ENCODE results near the gene ZCCHC3. TPM values are rescaled to one million over a fixed set of nuclear protein-coding genes. Genes with fewer than 3 reads are reported as not detected.

The ZCCHC3 gene
- polyA plus RNA-seq, 10 donors, result 24.6 to 40.1 (median 31.3) TPM

DNA sequence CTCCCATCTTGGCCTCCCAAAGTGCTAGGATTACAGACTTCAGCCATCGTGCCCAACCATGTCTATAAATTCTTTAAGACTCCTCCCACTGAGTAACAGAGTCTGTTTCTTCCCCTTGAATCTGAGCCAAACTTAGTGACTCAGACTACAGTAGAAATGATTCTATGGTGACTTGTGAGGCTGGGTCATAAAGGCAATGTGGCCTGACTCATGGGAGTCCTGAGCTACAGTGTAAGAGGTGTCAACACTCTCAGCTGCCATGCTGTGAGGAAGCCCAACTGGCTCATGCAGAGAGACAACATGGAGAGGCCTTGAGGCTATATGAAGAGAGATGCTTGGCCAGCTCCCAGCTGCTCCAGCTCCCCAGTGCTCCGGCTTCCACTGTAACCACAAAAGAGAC, 44.3 kb downstream of the ZCCHC3 start:
- DNase-seq, result peak in 1 of 3 donors; percentile 76

DNA sequence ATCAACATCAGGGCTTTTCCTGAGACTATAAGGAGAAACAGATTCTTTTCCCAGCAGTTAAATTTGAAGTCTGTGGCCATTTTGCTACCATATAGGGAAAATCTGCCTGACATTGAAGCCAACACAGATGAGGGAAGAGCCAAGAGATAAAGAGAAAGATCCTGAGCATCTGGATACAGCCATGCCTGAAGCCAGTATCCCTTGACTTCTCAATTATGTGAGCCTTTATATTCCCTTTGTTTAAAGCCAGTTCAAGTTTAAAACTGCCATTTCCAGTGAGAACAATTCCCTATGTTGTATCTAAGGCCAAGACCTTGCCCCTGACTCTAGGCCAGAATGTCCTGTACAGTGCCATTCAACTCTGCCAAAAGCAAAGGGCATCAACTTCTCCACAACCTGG, 45.7 kb downstream of the ZCCHC3 start:
- DNase-seq, result no peak

DNA sequence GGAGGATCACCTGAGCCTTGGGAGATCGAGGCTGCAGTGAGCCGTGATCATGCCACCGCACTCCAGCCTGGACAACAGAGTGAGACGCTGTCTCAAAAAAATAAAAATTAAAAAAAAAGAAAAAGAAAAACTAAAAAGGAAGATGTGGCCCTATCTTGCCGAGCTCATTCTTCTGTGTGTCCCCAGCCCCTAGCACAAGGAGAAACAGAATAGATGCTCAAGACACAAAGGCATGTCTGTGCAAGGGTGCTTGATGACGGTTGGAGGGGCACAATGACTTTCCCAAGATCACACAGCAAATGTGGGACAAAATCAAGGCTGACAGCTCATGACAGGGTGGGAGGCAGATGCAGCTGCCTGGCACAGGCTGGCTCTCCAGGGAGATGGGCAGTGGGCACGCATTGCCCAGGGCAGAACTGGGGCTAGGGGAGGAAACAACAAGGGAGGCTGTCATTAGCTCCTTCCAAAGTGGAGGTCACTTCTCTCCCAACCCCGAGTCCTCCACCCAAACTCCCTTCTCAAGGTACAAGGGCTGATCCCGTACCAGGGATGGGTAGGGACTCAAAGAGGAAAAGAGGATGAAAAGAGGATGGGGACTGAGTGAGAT, 48.8 kb downstream of the ZCCHC3 start:
- DNase-seq, result no peak

DNA sequence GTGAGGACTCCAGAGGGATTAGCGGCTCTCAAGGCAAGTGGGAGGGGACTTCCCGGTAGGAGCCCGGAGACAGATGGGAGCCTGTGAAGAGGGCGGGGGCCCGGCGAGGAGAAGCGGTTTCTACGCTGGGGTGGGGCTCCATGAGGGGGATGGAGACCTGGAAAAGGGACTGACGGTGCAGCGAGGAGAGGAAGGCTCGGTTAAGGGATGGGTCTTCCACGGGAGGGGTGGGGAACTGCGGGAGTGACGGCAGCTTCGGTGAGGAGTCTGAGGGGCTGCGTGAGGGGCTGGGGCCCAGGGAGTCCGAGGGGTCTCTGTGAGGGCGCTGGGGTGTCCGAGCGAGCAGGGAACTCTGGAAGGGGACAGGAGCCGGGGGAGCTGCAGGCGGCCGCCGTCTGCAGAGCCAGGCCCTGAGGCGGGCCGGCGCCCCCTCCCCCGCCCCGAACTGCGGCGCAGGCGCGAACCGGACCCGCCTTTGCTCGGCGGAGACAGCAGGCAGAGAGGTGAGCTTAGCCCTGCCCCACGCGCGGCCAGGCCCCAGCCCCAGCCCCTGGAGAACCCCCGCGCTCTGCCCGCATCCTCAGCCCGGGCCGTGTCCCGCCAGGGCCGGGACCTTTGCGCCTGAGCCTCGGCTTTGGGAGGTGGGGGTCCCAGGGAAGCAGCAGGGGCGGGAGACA, 49.4 kb downstream of the ZCCHC3 start, which contains the start of gene NRSN2:
Gene NRSN2 (plus strand): TSS at position 472 of the 677 bp plus-strand sequence. CDS start 2,533 bp downstream, outside the sequence.
- peak; percentile 66 to 89 (median 76) for DNase-seq

DNA sequence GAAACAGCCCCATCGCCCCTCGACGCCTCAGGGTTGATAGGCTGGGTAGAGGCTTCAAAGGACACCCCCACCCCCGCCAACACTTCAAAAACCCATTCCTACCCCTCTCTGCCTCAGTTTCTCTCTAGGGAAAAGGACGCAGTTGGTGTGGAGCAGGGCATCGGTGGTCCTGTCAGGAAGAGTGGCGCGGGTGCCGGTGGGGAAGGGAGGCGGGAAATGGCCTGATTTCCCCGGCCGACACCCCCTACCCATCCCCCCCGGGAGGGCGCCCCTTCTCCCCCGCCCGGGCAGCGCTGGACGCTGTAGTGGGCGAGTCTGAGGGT, 49.9 kb downstream of the ZCCHC3 start:
- DNase-seq, result no peak

DNA sequence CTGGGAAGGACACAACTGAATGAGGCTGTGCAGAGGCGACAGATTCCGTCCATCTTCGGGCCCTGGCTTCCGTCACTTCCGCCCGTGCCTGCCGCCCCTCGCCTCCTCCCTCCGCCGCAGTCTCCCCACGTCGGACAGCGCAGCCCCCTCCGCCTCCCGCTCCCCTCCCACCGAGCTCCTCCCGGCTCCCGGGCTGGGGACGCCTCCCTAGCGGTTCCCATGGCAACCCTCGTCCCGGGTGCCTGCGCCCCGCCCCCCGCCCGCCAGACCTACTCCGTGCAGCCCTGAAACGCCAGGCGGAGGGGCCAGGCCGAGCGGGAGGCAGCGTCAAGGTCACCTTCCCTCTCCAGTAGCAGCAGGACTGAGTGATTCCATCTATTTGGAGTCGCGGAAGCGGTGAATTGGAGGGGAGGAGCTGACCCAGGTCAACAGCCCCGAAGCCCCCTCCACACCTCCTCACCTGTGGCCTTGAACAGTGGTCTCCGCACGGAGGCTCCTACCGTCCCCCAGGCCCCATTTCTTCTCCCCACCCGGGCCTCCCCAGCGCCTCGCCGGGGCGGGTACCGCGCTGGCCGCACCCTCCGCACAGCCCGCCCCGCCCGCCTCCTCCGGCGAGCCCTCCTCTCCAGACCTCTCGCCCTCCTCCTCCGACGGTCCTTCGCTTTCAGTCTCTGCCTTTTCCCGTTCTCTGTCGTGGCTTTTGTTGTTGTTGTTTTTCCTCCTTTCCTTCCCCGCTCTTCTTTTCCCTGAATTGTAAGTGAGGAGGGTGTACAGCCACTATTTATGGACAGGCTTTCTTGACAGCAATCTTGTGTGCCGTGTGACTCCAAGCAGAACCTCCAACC, 50.5 kb downstream of the ZCCHC3 start:
- DNase-seq, result peak; percentile 94 to 98 (median 94)

DNA sequence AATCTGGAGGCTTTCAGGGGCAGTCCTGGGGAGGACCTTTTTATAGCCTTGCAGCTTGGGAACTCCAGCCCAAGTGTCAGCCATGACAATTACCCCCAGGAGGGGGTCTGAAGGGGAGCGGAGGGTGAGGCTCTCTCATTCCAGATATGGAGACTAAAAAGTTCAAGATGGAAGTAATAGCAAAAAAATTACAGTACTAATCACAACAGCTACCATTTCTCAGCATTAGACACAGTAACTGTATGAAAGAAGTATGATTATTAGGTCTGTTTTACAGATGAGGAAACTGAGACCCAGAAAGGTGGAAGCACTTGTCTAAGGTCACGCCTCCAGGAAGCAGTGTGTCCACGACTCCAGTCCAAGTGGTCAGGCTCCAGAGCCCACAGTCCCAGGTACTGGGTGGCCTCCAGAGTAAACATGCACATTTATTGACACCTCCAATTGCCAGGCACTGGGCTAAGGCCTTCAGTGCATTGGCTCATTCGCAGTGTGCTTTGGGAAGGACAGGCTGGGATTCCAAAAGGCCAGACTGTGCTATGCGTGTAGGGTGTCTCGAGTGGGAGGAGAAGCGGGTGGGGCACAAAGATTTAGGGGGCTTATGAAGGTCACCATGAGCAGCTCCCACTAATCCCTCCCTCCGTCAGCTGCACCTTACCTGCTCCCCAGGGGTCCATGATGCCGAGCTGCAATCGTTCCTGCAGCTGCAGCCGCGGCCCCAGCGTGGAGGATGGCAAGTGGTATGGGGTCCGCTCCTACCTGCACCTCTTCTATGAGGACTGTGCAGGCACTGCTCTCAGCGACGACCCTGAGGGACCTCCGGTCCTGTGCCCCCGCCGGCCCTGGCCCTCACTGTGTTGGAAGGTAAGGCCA, 51.8 kb downstream of the ZCCHC3 start:
- DNase-seq, result no peak

Other genes starting within 250 kb of the ZCCHC3 start
- gene DEFB125, start 209.9 kb upstream of the ZCCHC3 start, polyA plus RNA-seq (ENCODE audit: insufficient read length in 10 of 10), result not detected
- not detected for gene DEFB126, start 155.0 kb upstream of the ZCCHC3 start, polyA plus RNA-seq (ENCODE audit: insufficient read length in 10 of 10)
- gene DEFB127, start 140.1 kb upstream of the ZCCHC3 start, polyA plus RNA-seq (ENCODE audit: insufficient read length in 10 of 10), result not detected
- gene DEFB128, start 107.9 kb upstream of the ZCCHC3 start, polyA plus RNA-seq (ENCODE audit: insufficient read length in 10 of 10), result not detected
- gene DEFB129, start 70.3 kb upstream of the ZCCHC3 start, polyA plus RNA-seq (ENCODE audit: insufficient read length in 10 of 10), result not detected
- not detected for gene DEFB132, start 39.8 kb upstream of the ZCCHC3 start, polyA plus RNA-seq (ENCODE audit: insufficient read length in 10 of 10)
- 10 to 100 TPM in 8 of 10 donors, 1 to 10 TPM in 2; 9.8 to 13.2 (median 10.7) TPM for gene C20orf96, start 6.8 kb upstream of the ZCCHC3 start, polyA plus RNA-seq (ENCODE audit: insufficient read length in 10 of 10)
- 10 to 100 TPM; 16.5 to 24.1 (median 20.6) TPM for gene SOX12, start 28.0 kb downstream of the ZCCHC3 start, polyA plus RNA-seq (ENCODE audit: insufficient read length in 10 of 10)
- gene NRSN2, start 49.5 kb downstream of the ZCCHC3 start, polyA plus RNA-seq (ENCODE audit: insufficient read length in 10 of 10), result 10 to 100 TPM; 23.9 to 31.9 (median 26.6) TPM
- 1 to 10 TPM; 2.9 to 5.8 (median 3.8) TPM for gene TRIB3, start 83.2 kb downstream of the ZCCHC3 start, polyA plus RNA-seq (ENCODE audit: insufficient read length in 10 of 10)
- gene RBCK1, start 110.7 kb downstream of the ZCCHC3 start, polyA plus RNA-seq (ENCODE audit: insufficient read length in 10 of 10), result 10 to 100 TPM; 38.9 to 72.6 (median 50.2) TPM
- gene TBC1D20, start 165.0 kb downstream of the ZCCHC3 start, polyA plus RNA-seq (ENCODE audit: insufficient read length in 10 of 10), result 10 to 100 TPM; 27.3 to 35.0 (median 29.8) TPM
- 100 to 1,000 TPM in 7 of 10 donors, 10 to 100 TPM in 3; 84.1 to 135 (median 115) TPM for gene CSNK2A1, start 246.2 kb downstream of the ZCCHC3 start, polyA plus RNA-seq (ENCODE audit: insufficient read length in 10 of 10)